H1 (cell line): ENCODE measurements around the gene CCDC28B. TPM values are rescaled to one million over a fixed set of nuclear protein-coding genes. Genes with fewer than 3 reads are reported as not detected.

Source experiments
- ASH2L ChIP-seq: fragments of 200-600, 300-600 bp; sonication (generic); IDR thresholded peaks from one replicate; pipeline ENCODE4 v1.7.1; 2017; ENCODE audit warnings: low read length
- BRCA1 ChIP-seq: IDR thresholded peaks from 2 replicates; pipeline ENCODE4 v1.6.1; 2012; ENCODE audit warnings: low read depth, low read length, improper control_type of control experiment
- CTCF ChIP-seq, 3 experiments: IDR thresholded peaks; 1 replicate in 2 of 3; 2 replicates in 1 of 3; pipeline versions ENCODE4 v1.5.1 to v1.6.1; 2011; ENCODE audit warnings: low read length in 3 of 3, mild to moderate bottlenecking in 3 of 3, inconsistent platforms in 2 of 3, low read depth in 1 of 3, moderate library complexity in 1 of 3; ENCODE audit not compliant: insufficient read depth in 1 of 3; ENCODE audit errors: control extremely low read depth in 1 of 3
- EZH2 ChIP-seq: fragments of 200-600 bp; sonication (generic); IDR thresholded peaks from 2 replicates; pipeline ENCODE4 v1.7.1; 2012; ENCODE audit warnings: low read depth, mild to moderate bottlenecking, moderate library complexity, low read length, inconsistent platforms; ENCODE audit not compliant: severe bottlenecking
- GTF2F1 ChIP-seq: IDR thresholded peaks from 2 replicates; pipeline ENCODE4 v1.6.1; 2012; ENCODE audit warnings: low read depth, low read length, improper control_type of control experiment, borderline replicate concordance
- HDAC2 ChIP-seq, 2 experiments: fragments of 300-600 bp in 1 of 2; sonication (generic) in 1 of 2; IDR thresholded peaks; 2 replicates each; pipeline ENCODE4 v1.6.1; 2011 to 2012; ENCODE audit warnings: low read depth in 2 of 2, low read length in 2 of 2, mild to moderate bottlenecking in 2 of 2, moderate library complexity in 2 of 2, borderline replicate concordance in 1 of 2, inconsistent platforms in 1 of 2
- JUND ChIP-seq: IDR thresholded peaks from 2 replicates; pipeline ENCODE4 v1.6.1; 2011; ENCODE audit warnings: mild to moderate bottlenecking, improper control_type of control experiment, low read length
- KDM1A ChIP-seq: fragments of 200-600, 300-600 bp; sonication (generic); IDR thresholded peaks from 2 replicates; pipeline ENCODE4 v1.7.1; 2016; ENCODE audit warnings: mild to moderate bottlenecking, low read length, borderline replicate concordance
- KDM4A ChIP-seq: IDR thresholded peaks from one replicate; pipeline ENCODE4 v1.7.1; 2012; ENCODE audit warnings: low read depth, mild to moderate bottlenecking, moderate library complexity, low read length, inconsistent platforms; ENCODE audit not compliant: severe bottlenecking
- MAX ChIP-seq: IDR thresholded peaks from 2 replicates; pipeline ENCODE4 v1.6.1; 2012; ENCODE audit warnings: inconsistent platforms
- POLR2AphosphoS5 ChIP-seq: IDR thresholded peaks from 2 replicates; pipeline ENCODE4 v1.6.1; 2011; ENCODE audit warnings: low read depth, low read length
- RAD21 ChIP-seq, 2 experiments: IDR thresholded peaks in 1 of 2; conservative IDR thresholded peaks in 1 of 2; 2 replicates each; pipeline ENCODE4 v1.6.1; 2011; ENCODE audit warnings: low read depth in 2 of 2, low read length in 2 of 2, improper control_type of control experiment in 1 of 2, inconsistent platforms in 1 of 2, mild to moderate bottlenecking in 1 of 2, moderate library complexity in 1 of 2
- RXRA ChIP-seq: IDR thresholded peaks from 2 replicates; pipeline ENCODE4 v1.6.1; 2011; ENCODE audit warnings: low read depth, mild to moderate bottlenecking, low read length, moderate library complexity; ENCODE audit not compliant: insufficient read depth
- SIN3A ChIP-seq, 2 experiments: IDR thresholded peaks in 1 of 2; conservative IDR thresholded peaks in 1 of 2; 2 replicates each; pipeline ENCODE4 v1.6.1; 2011 to 2012; ENCODE audit warnings: low read length in 2 of 2, improper control_type of control experiment in 1 of 2, low read depth in 1 of 2, mild to moderate bottlenecking in 1 of 2
- SIRT6 ChIP-seq: IDR thresholded peaks from one replicate; pipeline ENCODE4 v1.7.1; 2012; ENCODE audit warnings: low read length, inconsistent platforms
- SRF ChIP-seq: IDR thresholded peaks from 2 replicates; pipeline ENCODE4 v1.6.1; 2011; ENCODE audit warnings: mild to moderate bottlenecking, low read depth, low read length, moderate library complexity
- TCF12 ChIP-seq: IDR thresholded peaks from 2 replicates; pipeline ENCODE4 v1.6.1; 2011; ENCODE audit warnings: low read depth, mild to moderate bottlenecking, low read length
- YY1 ChIP-seq: IDR thresholded peaks from 2 replicates; pipeline ENCODE4 v1.6.1; 2011; ENCODE audit warnings: low read depth, mild to moderate bottlenecking, low read length
- ZNF274 ChIP-seq: IDR thresholded peaks from 2 replicates; pipeline ENCODE4 v1.7.0; 2012; ENCODE audit warnings: low read length, borderline replicate concordance; ENCODE audit errors: extremely low read depth
- polyA plus RNA-seq, 7 experiments: library from polyadenylated mRNA; depleted of rRNA in 3 of 7; stranded (reverse) in 5 of 7; unstranded in 2 of 7; fragments of >200 nt in 5 of 7; fragments of 200-250 nt in 2 of 7; gene quantifications; 1 replicate in 5 of 7; 2 replicates in 1 of 7; 4 replicates in 1 of 7; pipeline versions ENCODE4 v1.2.1 to v1.2.3, GENCODE V29; 2011 to 2013; ENCODE audit warnings: missing spikeins in 2 of 7, mixed read lengths in 2 of 7
- total RNA-seq: library from RNA; stranded (reverse); fragmentation: NEBNext Ultra II Directional; extraction: Animal tissue kit (Norgen Biotek cat#: 25700); gene quantifications from 2 replicates; pipeline ENCODE4 v1.2.1, GENCODE V29; 2021

CCDC28B gene
- total and polyA plus RNA-seq, 2 of the 8 experiments (the other 6 are each of a cell fraction or from before 2014, with no cell fraction given), result 16.7 to 17.1 TPM

GRCh38 chr1:32247983-32248889 lies 47.8 kb downstream of the CCDC28B start (continued):
- peak; percentile 82 to 98; a peak in 3 of 4 replicates for TF ChIP-seq SIN3A (conservative IDR thresholded peaks at IDR 0.05 in 1 of 2, IDR thresholded peaks at IDR 0.05 in 1 of 2; ENCODE audit: low read depth in 1 of 2, low read length in 2 of 2)
- TF ChIP-seq RAD21 (IDR thresholded peaks at IDR 0.05 in 1 of 2, conservative IDR thresholded peaks at IDR 0.05 in 1 of 2; ENCODE audit: low read depth in 2 of 2, low read length in 2 of 2), result peak; percentile 64 to 71
- TF ChIP-seq SIRT6, result no peak
- peak; percentile 71; the same call in 1 of the 2 replicates for TF ChIP-seq MAX
- no peak for TF ChIP-seq ZNF274
- TF ChIP-seq KDM1A, result peak; percentile 97
- TF ChIP-seq POLR2AphosphoS5, result peak; percentile 21; the same call in 1 of the 2 replicates
- peak; percentile 80 for TF ChIP-seq ASH2L
- TF ChIP-seq HDAC2 (IDR thresholded peaks at IDR 0.05; ENCODE audit: borderline replicate concordance in 1 of 2, low read depth in 2 of 2, low read length in 2 of 2), result peak in 1 of 2 experiments; percentile 88; a peak in 1 of 4 replicates
- peak; percentile 49; the same call in 1 of the 2 replicates for TF ChIP-seq GTF2F1
- peak; percentile 35; the same call in 1 of the 2 replicates for TF ChIP-seq SRF
- TF ChIP-seq KDM4A, result peak; percentile 28
- TF ChIP-seq RXRA, result no peak
- TF ChIP-seq EZH2, result no peak
- TF ChIP-seq CTCF (IDR thresholded peaks at IDR 0.05; ENCODE audit: control extremely low read depth in 1 of 3, insufficient read depth in 1 of 3, low read depth in 1 of 3, low read length in 3 of 3), result peak; percentile 81 to 98 (median 96)
- peak; percentile 40; the same call in 1 of the 2 replicates for TF ChIP-seq YY1
- TF ChIP-seq JUND, result 0 out of 2 replicates have a peak, but pooled peaks have one; percentile 47
- peak; percentile 84 for TF ChIP-seq TCF12
- no peak for TF ChIP-seq BRCA1
